ENCODE results near the gene POLE3.
"Not testable (repeated sequence)": the region's sequence is repeated elsewhere in the genome, so short reads cannot be mapped to it uniquely, and the experiment has no call there.

Gene POLE3

DNA sequence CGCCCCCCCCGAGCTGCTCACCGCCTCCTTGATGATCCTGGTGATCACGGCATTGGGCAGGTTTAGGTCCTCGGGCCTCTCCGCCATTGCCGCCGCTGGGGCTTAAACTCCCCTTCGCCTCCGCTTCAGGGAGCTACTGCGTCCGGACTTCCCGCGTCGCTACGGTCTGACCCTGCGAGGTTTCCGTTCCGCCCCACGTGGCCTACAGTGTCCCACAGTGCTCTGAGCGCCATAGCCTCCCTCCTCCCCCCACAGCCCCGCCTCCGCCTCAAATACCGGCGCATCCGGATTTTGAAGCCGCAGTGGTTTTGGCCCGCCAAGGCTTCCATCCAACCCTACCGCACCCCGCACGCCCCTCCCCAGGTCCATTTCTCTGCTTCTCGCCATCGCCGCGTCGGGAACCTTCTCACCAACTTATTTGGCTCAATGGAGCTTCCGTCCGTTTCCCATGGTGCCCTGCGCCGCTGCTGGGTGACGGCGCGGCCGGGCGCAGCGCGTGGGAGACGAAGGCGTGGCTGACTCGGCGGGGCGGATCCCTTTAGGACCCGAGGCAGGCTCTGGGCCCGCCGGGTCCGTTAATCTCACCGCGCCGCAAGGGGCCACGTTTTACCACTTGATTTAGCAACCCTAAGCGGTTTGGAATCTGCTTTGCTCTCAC, at the start of gene POLE3, which contains the start of gene C9orf43:
Gene POLE3 (minus strand): TSS at position 469 of the 658 bp plus-strand sequence. CDS start 382 bp downstream, at position 87.
Gene C9orf43 (plus strand): TSS at position 541 of the 658 bp plus-strand sequence. CDS start 2,747 bp downstream, outside the sequence.
- peak; percentile 74 for DNase-seq (ENCODE audit: low read depth)

DNA sequence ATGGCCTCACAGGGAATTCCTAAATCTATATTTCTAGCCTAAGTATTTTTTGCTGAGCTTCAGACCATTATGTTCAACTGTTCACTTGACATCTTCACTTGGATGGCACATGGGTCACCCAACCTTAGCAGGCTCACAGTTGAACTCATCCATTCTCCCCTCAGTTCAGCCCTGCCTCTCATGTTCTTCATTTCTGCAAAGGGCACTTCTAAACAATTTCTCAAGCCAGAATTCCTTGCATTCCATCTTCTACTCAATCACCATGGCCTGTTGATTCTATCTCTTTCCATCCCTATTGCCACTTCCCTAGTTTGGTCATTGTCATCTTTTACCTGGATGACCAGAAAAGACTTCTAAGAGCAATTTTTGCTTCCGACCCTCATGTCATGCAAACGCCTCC, 45.8 kb upstream of the POLE3 start:
- DNase-seq (ENCODE audit: low read depth), result no peak

- DNase-seq (ENCODE audit: low read depth), result peak; percentile 88
Observed at GRCh38 chr9:113454914-113455761, 44.7 kb upstream of the POLE3 start.

DNA sequence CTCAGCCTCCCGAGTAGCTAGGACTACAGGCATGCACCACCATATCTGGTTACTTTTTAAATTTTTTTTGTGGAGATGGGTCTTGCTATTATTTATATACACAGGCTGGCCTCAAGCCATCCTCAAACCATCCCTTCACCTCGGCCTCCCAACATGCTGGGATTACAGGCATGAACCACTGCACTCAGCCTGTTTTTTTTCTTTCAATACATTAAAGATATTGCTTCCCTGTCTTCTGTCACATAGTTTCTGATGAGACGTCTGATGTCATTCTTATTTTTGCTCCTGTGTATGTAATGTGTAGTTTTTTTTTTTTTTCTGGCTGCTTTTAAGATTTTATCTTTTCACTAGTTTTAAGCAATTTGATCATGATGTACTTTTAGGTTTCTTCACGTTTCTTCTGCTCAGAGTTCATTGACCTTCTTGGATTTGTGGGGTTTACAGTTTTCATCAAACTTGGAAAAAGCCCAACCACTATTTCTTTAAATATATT, 41.7 kb upstream of the POLE3 start:
- no peak for DNase-seq (ENCODE audit: low read depth)

- no peak for DNase-seq (ENCODE audit: low read depth)
Observed at GRCh38 chr9:113449376-113449775, 38.9 kb upstream of the POLE3 start.

GRCh38 chr9:113446323-113446740, 35.9 kb upstream of the POLE3 start:
- DNase-seq (ENCODE audit: low read depth), result no peak

DNA sequence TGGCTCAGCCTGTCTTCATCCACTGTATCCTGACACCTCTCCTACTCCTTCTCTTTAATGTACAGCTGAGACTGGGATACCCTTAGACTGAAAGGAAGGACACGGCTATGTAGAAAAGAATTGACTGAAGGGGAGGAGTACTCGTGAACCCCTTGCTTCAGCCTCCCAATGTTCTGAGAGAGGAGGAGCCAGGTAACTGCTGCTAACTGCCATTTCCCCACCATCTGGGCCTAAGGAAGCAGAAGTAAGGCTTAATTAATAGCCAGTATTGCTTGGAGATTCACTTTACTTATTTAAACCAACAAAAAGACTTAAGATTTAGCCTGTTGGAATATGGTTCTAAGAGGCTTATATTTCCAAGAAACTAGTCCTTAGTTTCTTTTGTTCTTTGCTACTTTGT, 34.3 kb upstream of the POLE3 start:
- DNase-seq (ENCODE audit: low read depth), result no peak

DNA sequence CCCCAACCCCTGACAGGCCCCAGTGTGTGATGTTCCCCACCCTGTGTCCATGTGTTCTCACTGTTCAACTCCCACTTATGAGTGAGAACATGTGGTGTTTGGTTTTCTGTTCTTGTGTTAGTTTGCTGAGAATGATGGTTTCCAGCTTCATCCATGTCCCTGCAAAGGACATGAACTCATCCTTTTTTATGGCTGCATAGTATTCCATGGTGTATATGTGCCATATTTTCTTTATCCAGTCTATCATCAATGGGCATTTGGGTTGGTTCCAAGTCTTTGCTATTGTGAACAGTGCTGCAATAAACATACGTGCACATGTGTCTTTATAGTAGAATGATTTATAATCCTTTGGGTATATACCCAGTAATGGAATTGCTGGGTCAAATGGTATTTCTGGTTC, 27.2 kb upstream of the POLE3 start:
- not testable (repeated sequence) for DNase-seq (ENCODE audit: low read depth)

GRCh38 chr9:113436728-113437515, 26.4 kb upstream of the POLE3 start:
- DNase-seq (ENCODE audit: low read depth), result no peak

GRCh38 chr9:113431191-113431590, 20.7 kb upstream of the POLE3 start:
- no peak for DNase-seq (ENCODE audit: low read depth)

DNA sequence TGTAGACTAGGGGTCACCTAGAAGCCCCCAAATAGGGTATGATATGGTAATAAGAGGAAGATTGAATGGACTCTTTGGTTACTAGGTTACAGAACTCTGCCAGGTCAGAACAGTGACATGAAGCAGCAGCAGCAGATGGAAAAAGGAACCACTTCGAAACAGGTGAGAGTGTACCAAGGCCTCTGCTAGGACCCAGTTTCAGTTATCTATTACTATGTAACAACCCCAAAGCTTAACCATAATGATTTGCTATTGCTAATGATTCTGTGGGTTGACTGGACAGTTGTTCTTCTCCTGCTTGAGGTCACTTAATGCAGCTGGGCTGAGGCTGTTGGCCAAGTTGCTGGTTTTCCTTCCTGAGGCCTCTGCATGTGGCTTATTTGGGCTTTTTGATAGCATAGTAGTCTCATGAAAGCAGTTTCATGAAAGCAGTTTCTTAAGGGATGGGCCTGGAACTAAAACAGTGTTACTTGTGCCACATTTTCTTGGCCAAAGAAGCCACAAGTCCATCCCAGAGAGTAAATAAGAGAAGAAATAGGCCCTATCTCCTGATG, 17.7 kb upstream of the POLE3 start:
- DNase-seq (ENCODE audit: low read depth), result no peak

- DNase-seq (ENCODE audit: low read depth), result no peak
Observed at GRCh38 chr9:113427629-113428028, 17.2 kb upstream of the POLE3 start.

DNA sequence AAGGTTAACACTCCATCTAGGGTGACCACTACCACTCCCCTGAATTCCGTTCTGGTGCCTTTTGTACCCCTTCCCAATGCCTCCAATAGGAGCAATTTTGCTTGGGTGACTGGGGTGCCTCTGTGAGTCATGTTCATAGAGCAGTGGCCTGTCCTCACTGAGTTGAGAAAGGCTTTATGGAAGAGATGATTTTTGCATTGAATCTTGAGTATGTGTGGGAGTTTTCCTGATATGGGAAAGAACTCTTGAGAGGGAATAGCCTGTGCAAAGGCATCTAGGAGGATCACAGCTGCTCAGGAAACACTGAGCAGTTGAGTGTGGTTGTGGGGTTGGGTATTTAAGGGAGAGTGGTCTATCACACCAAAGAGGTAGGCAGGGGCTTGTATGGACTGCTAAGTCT, 16.2 kb upstream of the POLE3 start:
- DNase-seq (ENCODE audit: low read depth), result no peak

- no peak for DNase-seq (ENCODE audit: low read depth)
Observed at GRCh38 chr9:113425072-113425471, 14.6 kb upstream of the POLE3 start.

- DNase-seq (ENCODE audit: low read depth), result no peak
Observed at GRCh38 chr9:113421726-113422125, 11.3 kb upstream of the POLE3 start.

DNA sequence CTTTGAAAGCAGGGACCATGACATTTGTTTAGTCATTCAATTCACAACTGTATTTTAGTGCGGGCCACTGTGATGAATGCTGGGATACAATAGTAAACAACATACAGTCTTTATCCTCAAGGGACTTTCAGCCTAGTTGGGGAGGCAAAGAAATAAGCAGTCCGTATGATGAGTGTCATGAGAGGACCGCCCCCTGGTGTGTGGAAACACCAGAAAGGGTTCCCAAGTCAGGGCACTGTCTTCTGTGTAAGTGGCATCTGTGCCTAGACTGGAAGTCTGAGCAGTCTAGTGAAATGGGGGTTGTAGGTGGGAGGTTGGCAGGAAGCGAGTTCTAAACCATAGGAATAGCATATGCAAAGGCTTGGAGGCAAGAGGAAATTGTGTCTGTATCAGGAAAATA, 6.9 kb upstream of the POLE3 start:
- no peak for DNase-seq (ENCODE audit: low read depth)

- DNase-seq (ENCODE audit: low read depth), result no peak
Observed at GRCh38 chr9:113416149-113416721, 5.8 kb upstream of the POLE3 start.

- no peak for DNase-seq (ENCODE audit: low read depth)
Observed at GRCh38 chr9:113409883-113410206, 630 bp downstream of the POLE3 start.

DNA sequence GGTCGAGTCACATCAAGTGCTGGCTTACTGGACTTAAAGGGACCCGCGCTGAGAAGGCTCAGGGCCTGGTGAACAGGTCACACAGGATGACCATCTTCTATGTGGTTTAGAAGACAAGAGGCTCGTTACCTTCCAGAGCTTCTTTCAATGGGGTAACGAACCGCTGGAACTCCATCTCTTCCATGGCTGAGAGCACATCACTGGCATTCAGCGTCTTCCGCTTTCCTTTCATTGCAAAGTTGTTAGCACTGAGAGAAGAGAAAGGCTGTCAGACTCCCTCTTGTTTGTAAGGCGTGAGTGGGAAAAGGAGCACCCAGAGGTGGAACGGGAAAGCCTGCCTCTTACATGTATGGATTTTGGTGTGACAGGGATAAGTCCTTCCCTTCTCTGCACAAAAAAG, 994 bp downstream of the POLE3 start:
- DNase-seq (ENCODE audit: low read depth), result no peak

- DNase-seq (ENCODE audit: low read depth), result not testable (repeated sequence)
Observed at GRCh38 chr9:113406873-113407511, 3.5 kb downstream of the POLE3 start.

DNA sequence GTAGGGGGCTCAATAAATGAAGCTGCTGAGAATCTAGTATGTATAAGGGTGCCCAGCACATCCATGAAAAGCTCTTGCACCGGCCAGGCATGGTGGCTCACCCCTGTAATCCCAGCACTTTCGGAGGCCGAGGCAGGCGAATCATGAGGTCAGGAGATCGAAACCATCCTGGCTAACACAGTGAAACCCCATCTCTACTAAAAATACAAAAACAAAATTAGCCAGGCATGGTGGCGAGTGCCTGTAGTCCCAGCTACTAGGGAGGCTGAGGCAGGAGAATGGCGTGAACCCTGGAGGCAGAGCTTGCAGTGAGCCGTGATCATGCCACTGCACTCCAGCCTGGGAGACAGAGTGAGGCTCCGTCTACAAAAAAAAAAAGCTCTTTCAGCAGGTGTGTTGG, 4.1 kb downstream of the POLE3 start:
- DNase-seq (ENCODE audit: low read depth), result not testable (repeated sequence)
